D721Med (cell line): ENCODE measurements around the gene RFX7.

Source experiments
- DNase-seq: peaks from one replicate; pipeline ENCODE4 v3.0.0; 2011; ENCODE audit warnings: low spot score; ENCODE audit not compliant: insufficient read length
- FAIRE-seq: peaks from 2 replicates; lab custom pipeline; 2011; peaks lifted over from hg19 to GRCh38; lab: Jason Lieb, UNC
- CTCF ChIP-seq: IDR thresholded peaks from 2 replicates; pipeline ENCODE4 v1.5.1; 2012; ENCODE audit warnings: mild to moderate bottlenecking, control low read depth; ENCODE audit not compliant: insufficient read depth; ENCODE audit errors: missing control alignments

The RFX7 gene

DNA sequence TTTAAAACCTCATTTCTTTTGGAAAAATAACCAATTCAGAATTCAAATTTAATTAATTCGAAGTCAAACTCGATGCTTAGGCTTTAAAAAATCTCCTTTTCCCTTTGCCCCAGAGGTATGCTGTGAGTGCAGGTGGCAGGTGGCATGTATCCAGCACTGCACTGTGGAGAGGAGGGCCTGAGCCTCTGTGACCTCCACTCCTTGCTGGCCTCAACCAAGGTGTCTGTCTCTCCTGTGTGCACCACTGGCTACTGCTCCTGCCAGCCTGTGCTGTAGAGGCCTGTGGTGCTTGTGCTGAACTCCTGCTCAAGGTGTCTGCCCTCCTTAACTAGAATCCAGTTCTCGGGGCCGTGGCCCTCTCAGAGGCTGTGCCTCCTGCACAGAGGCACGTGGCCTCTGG lies 194.1 kb downstream of the RFX7 start:
- FAIRE-seq (no peak), DNase-seq (no peak)
- no peak for TF ChIP-seq CTCF

DNA sequence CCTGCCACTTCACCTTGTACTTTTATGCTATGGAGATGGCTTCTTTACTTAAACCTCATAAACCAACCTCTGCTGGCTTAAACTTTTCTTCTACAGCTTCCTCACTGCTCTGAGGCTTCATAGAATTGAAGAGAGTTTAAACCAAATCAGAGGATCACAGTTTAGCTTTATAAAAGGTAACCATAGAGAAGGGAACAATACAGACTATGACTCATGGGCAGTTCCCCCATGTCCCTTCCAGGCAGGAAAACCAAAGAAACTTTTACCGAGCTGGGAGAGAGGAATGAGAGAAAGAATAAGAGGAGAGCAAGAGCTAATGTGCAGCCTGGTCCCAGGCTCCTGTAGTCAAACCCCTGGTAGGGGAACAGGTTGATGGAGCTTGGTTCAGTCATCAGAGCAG lies 196.3 kb downstream of the RFX7 start:
- DNase-seq (no peak), FAIRE-seq (no peak)
- no peak for TF ChIP-seq CTCF

DNA sequence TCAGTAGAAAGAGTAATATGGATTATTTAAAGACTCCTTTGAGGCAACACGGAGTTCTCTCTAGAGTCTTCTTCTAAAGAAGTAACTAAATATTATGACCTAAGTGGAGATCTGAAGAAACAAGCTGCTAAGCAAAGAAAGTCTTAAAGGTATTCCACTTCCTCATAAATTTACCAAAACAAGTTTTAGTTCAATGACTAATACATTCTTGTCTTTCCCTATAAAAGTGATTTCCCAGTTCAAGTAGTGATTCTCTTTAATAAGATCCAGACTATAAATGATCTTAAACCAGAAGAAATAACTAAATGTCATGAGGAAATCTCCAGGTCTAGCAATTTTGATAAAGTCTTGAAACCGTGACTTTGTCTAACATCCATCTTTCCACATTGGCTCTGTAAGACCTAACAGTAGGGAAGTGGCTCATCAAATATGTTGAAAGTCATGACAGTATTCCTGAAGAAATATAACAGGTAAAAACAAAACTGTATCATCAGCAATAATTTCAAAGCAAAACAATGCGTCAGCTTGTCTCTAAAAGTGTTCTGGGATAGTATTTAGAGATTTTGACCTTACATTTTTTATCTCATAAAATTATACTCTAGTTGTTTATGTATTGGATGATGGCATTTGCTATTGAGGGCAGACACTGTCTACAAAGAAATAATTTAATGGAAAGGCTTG lies 198.5 kb downstream of the RFX7 start:
- no peak for TF ChIP-seq CTCF
- DNase-seq: no peak
- no peak for FAIRE-seq

- DNase-seq: no peak
- TF ChIP-seq CTCF: no peak
- no peak for FAIRE-seq
Observed at GRCh38 chr15:56042982-56043980, 200.4 kb downstream of the RFX7 start.

GRCh38 chr15:56042498-56042897 lies 201.2 kb downstream of the RFX7 start:
- DNase-seq: no peak
- no peak for TF ChIP-seq CTCF
- FAIRE-seq: no peak

DNA sequence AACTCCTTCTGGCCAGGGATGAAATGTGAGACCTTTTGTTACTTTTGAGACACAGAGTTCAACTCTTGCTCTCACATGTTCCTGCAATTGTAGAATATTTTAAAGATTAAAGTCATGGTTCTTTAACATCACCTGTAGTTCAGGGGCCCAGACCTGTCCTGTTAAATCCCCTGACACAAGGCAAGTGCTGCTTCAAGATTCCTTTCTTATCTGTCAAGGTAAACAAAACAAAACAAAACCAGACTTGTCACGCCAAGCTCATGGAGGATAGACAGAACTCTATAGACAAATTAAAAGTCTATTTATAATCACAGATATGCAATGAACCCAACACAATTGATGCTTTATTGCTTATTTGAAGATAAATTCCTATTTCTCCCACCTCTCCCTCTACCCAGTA lies 201.6 kb downstream of the RFX7 start:
- no peak for FAIRE-seq
- no peak for TF ChIP-seq CTCF
- DNase-seq: no peak
